HUES48 (cell line): ENCODE data around the gene PDE4D.

Source experiments
- H3K27ac ChIP-seq: one replicate; pipeline ENCODE4 v1.7.0; 2013; ENCODE audit warnings: low read depth, low read length, inconsistent platforms
- H3K27me3 ChIP-seq: 2 replicates; pipeline ENCODE4 v1.6.1; 2013; ENCODE audit warnings: mild to moderate bottlenecking, low read length; ENCODE audit not compliant: control insufficient read depth, insufficient read depth
- H3K36me3 ChIP-seq: 2 replicates; pipeline ENCODE4 v1.6.1; 2013; ENCODE audit warnings: low read length; ENCODE audit not compliant: control insufficient read depth, insufficient read depth
- H3K4me1 ChIP-seq: 2 replicates; pipeline ENCODE4 v1.6.1; 2013; ENCODE audit warnings: mild to moderate bottlenecking, low read length; ENCODE audit not compliant: control insufficient read depth, insufficient read depth
- H3K4me3 ChIP-seq: 2 replicates; pipeline ENCODE4 v1.5.1; 2013; ENCODE audit warnings: mild to moderate bottlenecking, low read depth, low read length
- H3K9ac ChIP-seq: 2 replicates; pipeline ENCODE4 v1.6.1; 2013; ENCODE audit warnings: mild to moderate bottlenecking, low read depth, low read length, moderate library complexity
- H3K9me3 ChIP-seq: 2 replicates; pipeline ENCODE4 v1.6.1; 2013; ENCODE audit warnings: low read length; ENCODE audit not compliant: control insufficient read depth, insufficient read depth

The PDE4D gene

GRCh38 chr5:59260973-59261372 lies 632.6 kb downstream of the PDE4D start:
- Histone ChIP-seq H3K4me3 (no peak overlapping the region), H3K36me3 (no peaks in the 10 kb centered on the region), H3K9ac (no peak overlapping the region), H3K9me3 (no peaks in the 10 kb centered on the region), H3K27me3 (no peaks in the 10 kb centered on the region), H3K4me1 (peaks cover 9% of the 10 kb centered on the region), H3K27ac (no peak overlapping the region)

GRCh38 chr5:59260200-59260599 lies 633.3 kb downstream of the PDE4D start:
- H3K9me3 ChIP-seq: no peaks in the 10 kb centered on the region
- H3K4me1 ChIP-seq: peaks cover 8% of the 10 kb centered on the region
- no peaks in the 10 kb centered on the region for H3K27me3 ChIP-seq
- no peak overlapping the region for H3K27ac ChIP-seq
- no peak overlapping the region for H3K4me3 ChIP-seq
- no peak overlapping the region for H3K9ac ChIP-seq
- no peaks in the 10 kb centered on the region for H3K36me3 ChIP-seq

DNA sequence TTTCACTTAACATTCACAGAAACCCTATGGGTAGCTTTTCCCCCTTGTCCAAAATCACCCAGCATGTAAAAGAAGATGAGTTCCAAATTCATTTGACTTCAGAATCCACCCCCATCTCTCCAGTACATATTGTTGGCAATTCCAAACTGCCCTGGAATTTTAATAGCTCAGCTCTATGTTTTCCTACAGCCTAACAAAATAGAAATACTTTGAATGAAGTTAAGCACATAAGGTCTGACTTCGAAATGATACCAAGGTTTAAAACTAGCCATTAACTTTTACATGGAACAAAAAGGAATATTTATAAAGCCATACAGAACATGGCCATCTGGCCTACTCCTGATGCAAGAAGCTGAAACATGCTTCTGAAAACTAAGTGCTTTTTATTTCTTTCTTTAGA lies 634.3 kb downstream of the PDE4D start:
- H3K27ac ChIP-seq: no peak overlapping the region
- H3K36me3 ChIP-seq: no peaks in the 10 kb centered on the region
- no peak overlapping the region for H3K4me3 ChIP-seq
- H3K9me3 ChIP-seq: no peaks in the 10 kb centered on the region
- H3K27me3 ChIP-seq: no peaks in the 10 kb centered on the region
- H3K9ac ChIP-seq: no peak overlapping the region
- no peaks in the 10 kb centered on the region for H3K4me1 ChIP-seq

DNA sequence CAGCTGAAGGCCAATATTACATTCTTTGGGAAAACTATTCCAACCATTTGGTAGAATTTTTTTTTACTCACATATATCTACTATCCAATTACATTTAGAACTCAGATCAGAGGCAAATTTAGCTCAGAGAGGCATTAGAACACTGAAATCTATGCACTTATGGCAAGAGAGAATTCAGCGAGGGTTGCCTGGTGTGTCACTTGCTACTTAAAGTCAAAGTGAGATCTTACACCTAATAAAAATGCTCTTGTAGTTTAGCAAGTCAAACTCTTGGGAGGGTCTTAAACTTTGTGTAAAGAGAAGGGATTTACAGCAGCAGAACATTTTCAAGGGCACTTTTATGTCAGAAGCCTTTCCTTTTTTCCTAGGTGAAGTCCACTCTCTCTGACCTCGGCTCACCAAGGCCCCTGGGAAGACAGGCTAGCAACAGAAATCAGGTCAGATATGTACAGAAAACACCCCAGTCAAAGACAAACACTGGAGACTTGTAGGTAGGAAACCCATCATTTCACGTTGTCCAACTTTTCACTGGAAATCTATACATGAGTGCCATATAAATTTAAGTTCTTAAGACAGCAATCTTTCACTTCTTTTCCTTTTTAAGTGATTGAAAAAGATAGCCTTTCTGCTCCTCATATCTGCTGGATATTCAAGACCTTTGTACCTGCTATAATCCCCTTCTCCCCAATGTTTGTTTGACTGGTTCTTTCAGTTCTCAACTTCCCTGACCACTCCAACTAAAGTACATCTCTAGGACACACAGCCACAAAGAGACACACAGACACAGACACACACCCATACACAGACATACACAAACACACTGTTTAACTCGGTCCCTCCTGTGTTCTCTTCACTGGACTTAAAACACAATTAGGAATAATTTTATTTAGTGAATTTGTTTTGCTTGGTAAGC lies 635.8 kb downstream of the PDE4D start:
- Histone ChIP-seq H3K27me3 (no peaks in the 10 kb centered on the region), H3K4me1 (no peaks in the 10 kb centered on the region), H3K27ac (no peak overlapping the region)

GRCh38 chr5:59256331-59256730 lies 637.2 kb downstream of the PDE4D start:
- H3K4me3 ChIP-seq: no peak overlapping the region
- no peaks in the 10 kb centered on the region for H3K9me3 ChIP-seq
- no peaks in the 10 kb centered on the region for H3K27me3 ChIP-seq
- H3K4me1 ChIP-seq: no peaks in the 10 kb centered on the region
- no peak overlapping the region for H3K9ac ChIP-seq
- no peaks in the 10 kb centered on the region for H3K36me3 ChIP-seq
- no peak overlapping the region for H3K27ac ChIP-seq

More for the DNA sequence above, 635.8 kb downstream of the PDE4D start:
- H3K9me3 ChIP-seq: no peaks in the 10 kb centered on the region
- H3K9ac ChIP-seq: no peak overlapping the region
- no peaks in the 10 kb centered on the region for H3K36me3 ChIP-seq
- H3K4me3 ChIP-seq: no peak overlapping the region

- no peaks in the 10 kb centered on the region for H3K27me3 ChIP-seq
- no peak overlapping the region for H3K27ac ChIP-seq
- no peak overlapping the region for H3K9ac ChIP-seq
- no peaks in the 10 kb centered on the region for H3K36me3 ChIP-seq
- no peaks in the 10 kb centered on the region for H3K4me1 ChIP-seq
- H3K9me3 ChIP-seq: no peaks in the 10 kb centered on the region
- H3K4me3 ChIP-seq: no peak overlapping the region
Observed at GRCh38 chr5:59254055-59254687, 639.4 kb downstream of the PDE4D start.

DNA sequence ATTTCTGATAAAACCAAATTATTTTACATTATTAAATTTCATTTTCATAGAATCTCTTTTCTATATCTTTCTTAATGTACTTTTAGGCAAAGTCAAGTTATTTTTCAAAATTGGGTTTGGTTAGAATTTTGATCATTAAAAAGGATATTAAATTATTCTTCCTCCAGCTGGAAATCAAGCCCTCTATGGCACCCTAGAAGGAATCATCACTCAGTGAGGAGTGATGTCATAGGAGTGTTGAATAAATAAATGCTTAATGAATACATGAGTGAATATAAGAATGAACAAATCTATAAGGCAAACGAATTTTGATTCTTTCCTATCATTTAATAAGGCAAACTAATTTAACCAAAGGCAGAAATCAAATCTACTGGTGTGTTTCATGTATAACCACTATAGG lies 639.9 kb downstream of the PDE4D start:
- Histone ChIP-seq H3K4me3 (no peak overlapping the region), H3K9me3 (no peaks in the 10 kb centered on the region), H3K27ac (no peak overlapping the region), H3K36me3 (no peaks in the 10 kb centered on the region), H3K4me1 (no peaks in the 10 kb centered on the region), H3K27me3 (no peaks in the 10 kb centered on the region), H3K9ac (no peak overlapping the region)

DNA sequence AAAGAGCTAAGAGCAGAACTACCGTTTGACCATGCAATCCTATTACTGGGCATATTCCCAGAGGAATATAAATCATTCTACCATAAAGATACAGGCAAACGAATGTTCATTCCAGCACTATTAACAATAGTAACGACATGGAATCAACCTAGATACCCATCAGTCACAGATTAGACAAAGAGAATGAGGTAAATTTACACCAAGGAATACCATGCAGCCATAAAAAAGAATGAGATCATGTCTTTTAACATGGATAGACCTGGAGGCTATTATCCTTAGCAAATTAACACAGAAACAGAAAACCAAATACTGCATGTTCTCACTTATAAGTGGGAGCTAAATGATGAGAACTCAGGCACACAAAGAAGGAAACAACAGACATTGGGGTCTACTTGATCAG lies 641.9 kb downstream of the PDE4D start:
- no peaks in the 10 kb centered on the region for H3K9me3 ChIP-seq
- H3K27me3 ChIP-seq: no peaks in the 10 kb centered on the region
- no peaks in the 10 kb centered on the region for H3K36me3 ChIP-seq
- no peaks in the 10 kb centered on the region for H3K4me1 ChIP-seq
- no peak overlapping the region for H3K27ac ChIP-seq
- no peak overlapping the region for H3K9ac ChIP-seq
- no peak overlapping the region for H3K4me3 ChIP-seq

- H3K4me3 ChIP-seq: no peak overlapping the region
- no peaks in the 10 kb centered on the region for H3K9me3 ChIP-seq
- H3K27ac ChIP-seq: no peak overlapping the region
- no peak overlapping the region for H3K9ac ChIP-seq
- H3K4me1 ChIP-seq: no peaks in the 10 kb centered on the region
- no peaks in the 10 kb centered on the region for H3K27me3 ChIP-seq
- no peaks in the 10 kb centered on the region for H3K36me3 ChIP-seq
Observed at GRCh38 chr5:59249726-59250125, 643.8 kb downstream of the PDE4D start.

DNA sequence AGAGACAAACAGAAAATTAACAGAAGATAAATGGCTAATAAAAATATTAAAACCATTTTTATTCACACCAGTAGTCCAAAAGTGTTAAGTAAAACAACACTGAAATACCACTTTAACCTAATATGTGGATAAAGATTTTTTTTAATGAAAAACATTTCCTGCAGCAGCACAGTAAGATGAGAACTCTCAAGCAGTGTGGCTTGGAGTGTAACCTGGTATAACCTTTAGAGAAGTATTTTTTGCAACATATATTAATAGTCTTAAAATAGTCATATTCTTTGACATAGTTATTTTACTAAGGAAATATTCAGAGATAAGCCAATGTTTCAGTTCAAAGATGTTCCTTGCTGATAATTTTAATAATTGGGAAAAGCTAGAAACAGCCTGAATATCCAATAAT lies 644.4 kb downstream of the PDE4D start:
- H3K27me3 ChIP-seq: no peaks in the 10 kb centered on the region
- no peak overlapping the region for H3K4me3 ChIP-seq
- H3K27ac ChIP-seq: no peak overlapping the region
- H3K36me3 ChIP-seq: no peaks in the 10 kb centered on the region
- no peaks in the 10 kb centered on the region for H3K9me3 ChIP-seq
- H3K4me1 ChIP-seq: no peaks in the 10 kb centered on the region
- H3K9ac ChIP-seq: no peak overlapping the region

DNA sequence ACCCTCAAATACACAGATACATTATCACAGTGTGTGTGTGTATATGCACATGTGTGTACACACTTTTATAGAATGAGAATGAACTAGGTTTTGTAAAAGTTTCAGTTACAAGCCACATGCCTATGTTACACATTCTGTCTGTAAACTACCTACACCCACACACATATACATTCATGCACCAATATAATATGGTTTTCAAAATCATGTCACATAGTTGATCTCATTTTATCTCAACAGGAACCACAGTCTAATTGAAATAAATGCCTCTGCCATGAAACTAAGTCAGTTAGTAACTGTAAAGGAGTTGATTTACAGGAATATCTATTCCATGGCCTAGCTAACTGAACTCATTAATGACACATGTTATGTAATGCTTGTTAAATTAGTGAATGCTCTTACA lies 646.6 kb downstream of the PDE4D start:
- Histone ChIP-seq H3K27me3 (no peaks in the 10 kb centered on the region), H3K36me3 (no peaks in the 10 kb centered on the region), H3K4me1 (no peaks in the 10 kb centered on the region), H3K9me3 (no peaks in the 10 kb centered on the region), H3K9ac (no peak overlapping the region), H3K4me3 (no peak overlapping the region), H3K27ac (no peak overlapping the region)
